HG03095 (cell line): ENCODE measurements around the gene RABGGTA.

Experiments used
- ATAC-seq: cut with Tn5 transposase; IDR thresholded peaks from one replicate; pipeline ENCODE4 v1.9.1; 2021; ENCODE audit warnings: moderate library complexity; ENCODE audit not compliant: unreplicated experiment

RABGGTA gene

DNA sequence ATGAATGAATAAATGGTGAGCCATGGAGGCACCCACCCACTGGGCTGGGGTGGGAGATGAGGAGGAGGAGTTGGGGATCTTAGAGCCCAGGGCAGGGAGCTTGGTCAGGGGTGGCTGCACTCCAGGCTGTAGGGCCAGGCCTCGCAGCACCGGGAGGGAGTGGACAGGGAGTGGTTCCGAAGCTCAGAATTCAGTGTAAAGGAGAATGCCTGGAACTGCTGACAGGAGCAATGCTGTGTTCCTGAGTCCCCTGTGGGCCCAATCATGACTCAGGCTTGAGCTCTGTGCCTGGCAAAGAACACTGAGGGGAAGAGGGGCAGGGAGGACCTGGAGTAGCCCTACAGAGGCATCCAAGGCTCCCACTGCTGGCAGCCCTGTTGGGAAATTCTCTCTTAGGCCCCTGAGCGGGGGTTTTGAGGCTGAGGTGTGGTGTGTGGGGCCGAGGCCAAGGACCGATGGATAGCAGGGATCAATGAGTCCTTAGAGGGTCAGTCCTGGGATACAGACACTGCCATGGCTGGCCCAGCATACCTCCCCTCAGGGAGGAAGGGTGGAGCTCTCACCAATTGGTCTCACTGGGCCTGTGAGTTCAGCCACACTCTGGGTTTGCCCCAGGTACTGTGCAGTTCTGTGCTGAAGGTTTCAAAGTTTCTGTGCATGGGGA is 9.5 kb upstream of the RABGGTA start:
- no peak for ATAC-seq

DNA sequence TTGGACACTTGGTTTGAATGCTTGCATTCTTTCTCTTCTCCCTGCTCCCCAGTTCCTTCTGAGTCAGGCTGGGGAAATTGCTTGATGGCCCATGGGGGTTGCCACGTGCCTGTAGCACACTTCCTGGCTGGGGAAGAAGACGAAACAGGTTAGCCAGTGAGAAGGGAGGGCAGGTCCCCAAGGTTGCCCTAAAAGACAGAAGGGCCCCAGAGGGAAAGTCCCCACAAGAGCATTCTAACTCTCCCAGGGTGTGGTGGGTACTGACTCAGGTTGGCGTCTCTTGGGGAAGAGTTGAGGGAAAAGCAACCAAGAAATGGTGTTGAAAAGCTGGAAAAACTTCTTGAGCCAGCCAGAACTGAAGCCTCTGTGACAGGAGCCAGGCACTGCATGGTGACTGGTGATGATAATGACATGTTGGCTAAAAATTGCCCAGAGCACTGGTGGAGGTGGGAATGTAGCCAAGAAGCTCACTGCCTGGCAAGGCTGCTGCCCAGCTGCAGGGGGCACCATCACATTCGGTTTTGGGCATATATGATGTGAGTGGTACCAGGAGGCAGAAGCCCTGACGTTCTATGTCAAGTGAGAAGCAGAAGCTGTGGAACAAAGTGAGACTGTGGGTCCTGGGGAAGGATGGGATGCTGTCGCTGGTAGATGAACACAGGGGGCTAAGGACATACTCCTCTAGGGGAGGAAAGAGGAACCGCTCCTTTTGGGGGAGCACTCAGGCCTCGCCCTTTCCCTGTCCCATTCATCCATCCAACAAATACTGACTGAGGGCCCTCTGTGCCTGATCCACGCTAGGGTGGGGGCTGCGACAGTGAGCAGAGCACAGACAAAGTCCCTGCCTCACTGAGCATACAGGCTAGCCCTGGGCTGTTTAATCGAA is 8.1 kb upstream of the RABGGTA start:
- ATAC-seq = no peak

DNA sequence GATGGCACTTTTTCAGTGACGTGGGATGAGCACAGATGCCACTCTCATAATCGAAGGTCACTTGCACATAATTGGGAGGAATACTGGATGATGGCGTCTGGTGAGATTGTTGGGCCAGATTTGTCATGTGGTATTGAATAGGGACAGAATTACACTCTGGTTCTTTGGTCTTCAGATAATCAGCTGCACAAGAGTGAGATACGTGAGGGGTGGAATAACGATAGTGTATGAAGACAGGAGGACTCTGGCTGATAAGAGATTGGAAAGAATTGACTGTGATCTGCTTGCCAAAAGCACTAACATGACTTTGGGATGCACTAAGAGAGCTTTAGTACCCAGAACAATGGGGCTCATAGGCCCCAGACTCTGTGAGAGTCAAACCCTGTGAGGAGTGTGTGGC is 7.0 kb upstream of the RABGGTA start:
- no peak for ATAC-seq

DNA sequence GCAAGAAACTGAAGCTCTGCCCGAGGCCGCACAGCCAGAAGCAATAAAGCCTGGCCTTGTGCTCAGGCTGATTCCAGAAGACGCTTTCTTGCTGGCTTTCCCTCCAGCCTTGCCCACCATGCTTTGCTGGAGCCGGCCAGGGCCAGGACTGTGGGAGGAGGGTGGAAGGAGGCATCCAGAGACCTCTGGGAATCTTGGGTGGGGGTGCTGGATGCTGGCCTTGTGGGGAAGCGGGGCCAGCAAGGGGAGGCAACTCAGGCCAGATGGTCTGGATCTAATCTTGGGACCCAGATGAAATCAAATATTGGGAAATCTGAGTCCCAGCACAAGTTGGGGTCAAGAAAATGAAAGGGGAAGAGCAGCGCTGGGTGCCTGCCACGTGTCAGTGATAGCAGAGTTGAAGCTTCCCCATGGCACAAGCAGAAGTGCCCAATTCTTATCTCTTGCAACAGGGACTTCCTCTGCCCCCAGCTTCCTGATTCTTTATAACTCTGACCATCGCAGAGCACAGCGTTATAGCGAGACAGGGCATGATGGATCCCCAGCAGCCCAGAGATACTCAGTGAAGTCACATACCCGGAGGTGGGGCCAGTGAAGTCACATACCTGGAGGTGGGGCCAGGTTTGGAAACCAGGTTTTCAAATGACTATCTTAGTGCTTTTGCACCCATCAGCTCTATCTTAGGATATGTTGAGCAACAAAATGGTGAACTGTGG is 6.4 kb upstream of the RABGGTA start:
- no peak for ATAC-seq

DNA sequence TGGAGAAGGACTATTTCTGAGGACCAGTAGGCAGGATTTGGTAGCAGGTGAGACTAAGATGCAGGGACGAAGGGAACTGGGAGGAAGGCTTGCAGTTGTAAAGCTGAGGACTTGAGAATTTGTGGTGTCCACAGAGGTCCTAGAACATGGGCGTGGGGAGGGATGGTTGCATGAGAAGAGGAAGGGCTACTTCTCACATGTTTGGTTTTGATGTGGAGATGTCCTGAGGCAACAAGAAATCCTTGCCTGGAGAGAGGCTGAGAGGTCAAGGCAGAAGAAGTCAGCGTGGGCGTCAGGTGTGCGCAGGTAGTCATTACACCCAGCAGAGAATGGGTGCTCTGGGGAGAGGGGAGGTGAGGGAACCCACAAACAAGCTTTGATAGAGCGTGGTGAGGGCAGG is 5.7 kb upstream of the RABGGTA start:
- no peak for ATAC-seq

DNA sequence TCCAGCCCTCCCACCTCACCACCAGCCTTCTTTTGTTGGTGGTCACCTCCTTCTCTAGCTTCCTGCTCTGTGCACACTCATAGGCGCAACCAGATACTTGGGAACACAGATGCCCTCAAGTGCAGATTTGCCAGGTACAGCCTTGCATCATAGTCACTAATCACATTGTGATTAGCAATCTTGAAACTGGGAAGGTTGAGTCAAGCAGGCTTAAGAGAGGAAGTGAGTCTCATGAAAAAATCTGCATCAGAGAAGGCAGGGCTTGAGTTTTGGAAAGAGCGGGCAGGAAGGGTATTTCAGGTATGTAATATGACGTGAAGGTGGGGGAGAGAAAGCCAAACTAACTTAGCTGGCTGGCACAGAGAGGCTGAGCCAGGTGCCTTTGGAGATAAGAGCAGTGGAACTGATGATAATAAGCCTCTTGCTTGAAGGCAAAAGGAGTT is 2.7 kb upstream of the RABGGTA start:
- peak; percentile 47 for ATAC-seq

DNA sequence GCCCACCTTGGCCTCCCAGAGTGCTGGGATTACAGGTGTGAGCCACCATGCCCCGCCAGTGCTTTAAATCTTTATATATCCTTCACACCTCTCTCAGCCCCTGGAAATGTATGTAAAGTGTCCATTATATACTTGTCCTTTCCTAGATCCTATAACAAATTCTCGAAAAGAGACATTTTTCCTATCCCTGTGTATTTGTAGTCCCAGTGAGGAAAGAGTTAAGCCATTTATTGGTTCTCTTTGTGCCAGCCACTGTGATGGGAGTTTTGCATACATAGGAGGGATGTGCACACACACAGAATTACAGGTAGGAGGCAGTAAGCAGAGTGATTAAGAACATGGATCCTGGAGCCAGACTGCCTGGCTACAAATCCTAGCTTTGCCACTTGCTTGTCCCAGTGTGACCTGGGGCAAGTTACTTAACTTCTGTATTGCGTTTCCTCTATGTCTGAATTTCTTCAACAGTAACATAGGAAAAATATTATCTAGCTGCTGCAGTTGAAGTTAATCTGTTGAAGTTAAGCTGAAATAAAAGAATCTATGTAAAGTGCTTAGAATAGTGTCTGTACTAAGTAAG is 2.1 kb upstream of the RABGGTA start:
- no peak for ATAC-seq

DNA sequence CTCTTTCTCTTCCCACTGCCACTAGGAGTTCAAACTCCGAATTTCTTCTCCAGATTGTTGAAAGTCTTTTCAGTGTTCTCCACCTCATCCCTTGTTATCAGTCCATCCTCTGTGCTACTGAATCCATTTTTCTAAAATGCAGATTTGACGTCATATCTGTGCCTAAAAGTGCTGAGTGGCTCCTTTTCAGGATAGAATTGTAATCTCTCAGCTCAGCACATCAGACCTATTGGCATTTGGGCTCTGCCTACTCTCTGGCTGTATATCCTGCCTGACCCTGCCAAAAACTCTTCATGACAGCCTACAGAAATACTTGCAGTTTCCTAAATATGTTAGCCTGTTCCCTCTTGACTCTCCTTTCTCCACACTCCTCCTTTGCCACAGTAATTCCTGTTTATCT is 1.1 kb upstream of the RABGGTA start:
- no peak for ATAC-seq

DNA sequence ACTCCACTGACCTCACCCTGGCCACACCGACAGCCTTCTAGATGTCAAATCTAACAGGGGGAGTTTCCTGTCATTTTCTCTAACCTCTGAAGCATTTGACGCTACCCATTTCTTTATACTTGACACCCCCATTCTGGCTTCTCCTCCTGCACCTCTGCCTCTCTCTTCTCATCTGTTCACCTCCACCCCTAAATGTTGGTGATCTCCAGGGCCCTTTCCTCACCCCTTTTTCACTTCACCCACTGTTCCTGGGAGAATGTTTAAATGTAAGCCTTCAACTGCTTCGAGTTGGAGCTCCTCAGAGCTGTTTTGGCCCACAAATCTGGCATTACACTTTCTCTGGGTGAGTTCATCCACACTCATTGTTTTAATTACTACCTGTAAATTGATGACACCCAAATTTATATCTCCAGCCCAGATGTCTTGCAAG is 452 bp upstream of the RABGGTA start:
- no peak for ATAC-seq

DNA sequence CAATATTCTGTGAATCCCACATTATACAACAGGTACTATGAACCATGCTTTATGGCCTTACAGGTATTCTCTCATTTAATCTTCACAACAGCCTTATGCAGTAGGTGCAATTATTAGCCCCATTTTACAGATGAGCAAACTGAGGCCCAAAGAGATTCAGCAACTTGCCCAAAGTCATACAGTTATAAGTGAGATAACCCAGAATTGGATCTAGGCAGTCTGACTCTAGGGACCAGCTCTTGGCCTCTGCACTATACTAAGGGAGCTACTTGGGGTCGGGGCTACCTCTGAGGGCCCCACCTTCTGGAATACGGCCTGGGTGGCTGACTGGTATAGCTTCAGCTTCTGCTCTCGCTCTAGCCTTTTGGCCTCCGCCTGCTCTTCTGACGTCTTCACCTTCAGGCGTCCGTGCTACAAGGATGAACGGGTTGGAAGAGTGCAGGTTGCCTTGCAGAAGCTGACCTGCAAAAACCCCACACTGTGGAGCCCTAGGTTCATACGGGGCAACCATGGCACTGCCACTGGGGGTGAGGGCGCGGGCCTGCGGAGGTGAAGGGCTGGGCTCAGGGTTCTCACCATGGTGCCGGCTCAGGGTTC is 762 bp downstream of the RABGGTA start:
- ATAC-seq = no peak

DNA sequence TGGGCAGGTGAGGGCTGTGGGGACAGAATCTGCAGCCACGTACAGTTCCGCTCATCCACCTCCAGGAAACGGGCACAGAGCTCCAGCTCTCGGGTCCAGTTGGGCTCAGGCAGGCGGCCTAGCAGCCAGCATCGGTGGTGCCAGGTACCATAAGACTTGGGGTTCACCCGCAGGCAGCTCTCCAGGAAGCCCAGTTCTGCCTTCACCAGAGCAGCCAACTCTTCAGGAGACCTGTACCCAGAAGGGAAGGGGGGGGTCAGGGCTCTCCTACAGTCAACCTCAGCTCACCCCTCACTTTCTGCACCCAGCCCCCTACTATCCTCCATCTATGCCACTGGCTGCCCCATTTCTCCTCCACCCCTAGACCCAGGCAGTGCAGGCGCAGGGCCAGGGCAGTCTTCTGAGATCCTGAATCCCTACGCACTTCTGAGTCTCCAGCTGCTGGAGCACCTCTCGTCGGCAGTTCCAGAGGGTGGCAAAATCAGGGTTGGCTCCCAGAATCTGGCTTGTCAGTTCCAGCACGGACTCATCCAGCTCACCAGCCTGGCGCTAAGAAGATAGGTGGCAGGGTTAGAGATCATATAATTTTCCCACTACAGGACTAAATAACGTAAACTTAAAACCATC is 1.4 kb downstream of the RABGGTA start:
- ATAC-seq = no peak

DNA sequence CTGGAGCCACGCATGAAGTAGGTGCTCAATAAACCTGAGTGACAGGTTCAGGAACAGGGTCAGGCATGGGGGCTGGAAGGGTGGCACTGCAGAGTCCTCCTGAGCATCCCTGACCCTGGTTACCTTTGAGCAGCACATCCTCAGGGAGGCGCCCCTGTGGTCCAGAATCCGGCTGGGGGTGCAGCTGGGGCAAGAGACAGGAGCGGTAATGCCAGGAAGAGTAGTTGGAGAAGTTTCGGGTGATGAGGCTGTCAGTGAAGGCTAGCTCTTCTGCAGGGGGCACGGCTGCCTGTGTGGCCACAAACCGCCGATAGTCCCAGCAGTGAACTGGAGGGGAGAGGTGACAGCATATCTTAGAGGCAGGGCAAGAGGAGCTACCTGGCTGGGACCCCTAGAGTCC is 2.0 kb downstream of the RABGGTA start:
- ATAC-seq = no peak

DNA sequence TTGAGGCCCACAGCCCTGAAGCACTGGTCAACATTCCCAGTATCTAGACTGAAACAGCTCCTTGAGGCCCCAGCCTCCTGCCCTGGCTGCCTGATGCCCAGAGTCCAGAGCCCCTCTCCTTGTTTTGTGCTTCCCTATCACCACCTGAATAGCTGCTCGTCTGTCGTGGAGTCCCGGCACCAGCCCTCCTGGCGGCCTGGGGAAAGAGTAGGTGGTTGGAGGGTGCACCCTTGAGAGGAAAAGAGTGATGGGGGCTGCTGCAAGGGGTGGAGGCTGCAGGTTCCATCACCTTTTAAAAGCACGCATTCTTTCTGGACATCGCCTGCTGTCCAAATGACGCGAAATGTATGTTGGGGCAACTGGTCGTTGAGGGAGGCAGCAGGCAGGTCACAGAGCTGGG is 3.2 kb downstream of the RABGGTA start:
- ATAC-seq = no peak

DNA sequence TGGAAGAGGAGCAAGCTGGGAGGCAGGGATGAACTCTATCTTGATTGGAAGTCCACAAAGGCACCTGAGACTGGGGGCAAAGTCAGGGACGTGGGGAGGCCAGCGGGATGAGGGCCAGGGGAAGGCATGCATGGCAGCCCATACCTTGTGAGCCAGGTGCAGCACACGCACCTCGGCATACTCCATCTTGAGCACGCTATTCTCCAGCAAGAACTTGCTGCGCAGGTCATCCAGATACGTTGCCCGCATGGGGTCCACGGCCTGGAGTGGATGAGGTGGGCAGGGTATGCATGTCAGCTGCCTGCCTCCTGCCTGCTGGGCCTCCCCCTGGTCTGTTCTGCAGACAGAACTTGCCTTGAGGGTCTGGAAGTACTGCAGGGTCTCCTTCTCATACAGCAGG is 3.9 kb downstream of the RABGGTA start:
- no peak for ATAC-seq

DNA sequence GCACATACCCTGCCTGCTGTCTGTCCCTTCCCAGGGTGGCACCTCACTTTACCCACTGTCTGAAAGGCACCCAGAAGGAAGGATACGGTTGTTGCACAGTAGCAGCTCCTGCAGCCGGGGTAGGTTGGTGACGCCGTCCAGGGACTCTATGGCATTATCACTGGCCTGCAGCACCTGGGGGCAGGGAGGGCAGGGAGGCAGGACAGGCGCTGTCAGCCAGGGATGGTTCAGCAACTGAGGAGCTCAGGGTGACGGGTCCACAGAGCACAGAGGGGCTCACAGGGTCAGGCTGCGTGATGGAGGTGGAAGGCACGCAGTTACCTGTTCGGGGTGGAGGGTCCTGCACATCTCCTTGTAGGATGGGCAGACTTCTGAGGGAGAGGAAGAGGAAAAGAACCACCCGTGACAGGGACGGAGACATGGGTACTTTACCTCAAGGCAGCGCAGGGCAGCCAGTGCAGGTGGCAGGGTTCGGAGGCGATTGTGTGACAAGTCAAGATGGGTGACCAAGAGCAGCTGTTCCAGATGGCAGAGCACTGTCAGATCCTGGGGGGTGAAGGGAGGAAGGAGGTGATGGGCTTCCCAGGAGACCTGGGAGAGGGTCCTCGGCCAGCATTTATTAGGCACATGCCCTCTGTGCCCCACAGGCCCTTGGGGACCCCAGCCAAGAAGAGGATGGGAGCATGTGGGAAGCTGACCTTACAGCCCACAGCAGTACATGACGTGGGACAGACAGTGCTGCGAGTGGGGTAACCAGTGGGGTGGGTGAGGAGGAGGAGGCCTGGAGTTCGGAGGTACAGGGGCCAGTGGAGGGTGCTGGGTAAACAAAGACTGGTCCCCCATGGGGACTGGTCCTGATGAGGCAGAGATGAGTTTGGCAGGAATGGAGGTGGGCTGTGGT is 4.8 kb downstream of the RABGGTA start:
- no peak for ATAC-seq

DNA sequence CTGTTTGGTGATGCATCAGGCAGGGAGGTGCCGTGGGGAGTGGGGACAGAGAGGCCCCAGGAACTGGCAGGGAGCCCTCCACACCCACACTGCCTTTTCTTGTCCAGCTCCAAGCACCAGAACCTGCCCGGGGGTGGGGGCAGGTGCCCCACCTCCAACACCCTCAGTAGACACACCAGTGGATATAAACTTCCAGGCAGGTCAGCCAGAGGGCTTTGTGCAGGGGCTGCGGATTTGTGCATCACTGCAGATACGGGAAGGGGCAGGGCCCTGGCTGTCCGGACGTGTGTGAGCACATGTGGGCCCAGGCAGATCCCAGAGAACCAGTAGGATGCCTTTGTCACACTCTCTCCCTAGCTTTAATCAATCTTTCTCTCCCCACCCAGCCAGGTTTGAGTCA is 7.1 kb downstream of the RABGGTA start:
- ATAC-seq = no peak

DNA sequence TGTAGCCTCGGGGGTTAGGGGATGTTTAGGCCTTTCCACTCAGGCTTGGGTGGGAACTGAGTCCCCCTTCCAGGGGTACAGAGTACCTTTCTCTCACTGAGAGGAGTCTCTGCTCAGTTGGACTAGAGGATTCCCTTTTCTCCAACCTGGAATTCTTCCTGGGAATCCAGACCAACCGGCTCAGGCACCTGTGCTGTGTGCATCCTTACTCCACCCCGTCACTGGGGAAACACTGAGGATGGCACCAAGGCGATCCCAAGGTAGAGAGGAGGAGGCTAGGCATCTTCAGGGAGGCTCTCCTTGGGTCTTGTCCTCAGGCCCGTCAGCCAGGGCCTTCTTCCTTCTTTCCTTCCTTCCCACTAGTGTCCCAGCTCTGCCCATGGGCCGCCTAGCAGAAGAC is 7.5 kb downstream of the RABGGTA start:
- ATAC-seq = no peak

DNA sequence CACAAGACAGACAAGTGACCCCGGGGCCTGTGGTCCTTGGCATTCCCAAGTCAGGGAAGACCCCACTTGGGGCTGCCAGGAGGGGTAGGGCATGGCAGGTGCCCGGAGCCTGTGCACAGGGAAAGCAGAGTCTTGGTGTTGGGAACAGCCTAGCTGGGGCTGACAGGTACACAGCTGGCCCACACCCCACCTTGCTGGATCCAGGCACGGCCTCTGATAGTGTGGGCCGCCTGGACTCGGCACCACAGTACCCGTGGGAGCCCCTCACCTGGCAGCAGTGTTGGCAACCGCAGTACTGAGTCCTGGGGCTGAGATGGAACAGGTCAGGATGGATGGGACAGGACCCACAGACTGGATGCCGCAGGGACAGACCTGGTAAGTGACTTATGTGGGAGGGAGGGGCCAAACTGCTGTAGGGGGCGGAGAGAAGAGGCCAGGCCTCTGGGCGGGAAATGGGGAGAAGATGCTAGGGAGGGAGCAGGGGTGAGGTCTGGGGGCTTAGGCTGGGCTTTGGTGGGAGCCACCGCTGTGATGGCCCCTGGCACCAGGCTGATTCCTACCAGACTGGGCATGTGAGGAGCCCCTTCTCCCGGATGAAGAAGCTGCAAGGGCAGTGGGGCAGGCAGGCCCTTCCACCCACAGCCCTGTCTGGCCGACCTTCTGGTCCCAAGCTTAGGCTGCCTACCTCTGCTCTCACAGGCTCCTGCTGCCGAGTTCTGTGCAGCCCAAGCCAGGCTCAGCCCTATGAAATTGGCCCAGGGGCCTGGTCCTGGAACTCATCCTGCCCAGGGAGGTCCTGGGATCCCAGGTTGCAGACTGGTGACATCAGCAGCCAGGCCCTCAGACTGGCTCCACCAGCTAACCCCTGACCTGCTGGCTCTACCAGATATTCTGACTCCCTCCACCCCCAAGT is 8.3 kb downstream of the RABGGTA start, which contains the start of gene TGM1:
TSS of gene TGM1 (minus strand) at position 357 of the 913 bp plus-strand sequence. CDS start 825 bp downstream, outside the sequence.
- ATAC-seq = no peak
